Activated naive CD8-positive, alpha-beta T cell treated with anti-CD3 and anti-CD28 coated beads, Interleukin-2, amount 10 ng/mL, durations not matched to agents 7 days and 5 days (primary cell): ENCODE results near the gene LHFPL2. TPM values are rescaled to one million over a fixed set of nuclear protein-coding genes. Genes with fewer than 3 reads are reported as not detected.

Experiments used
- ATAC-seq: fragments of 150-1000 bp; cut with Tn5 transposase; one replicate; pipeline ENCODE4 v1.10.0; 2021; ENCODE audit warnings: low read depth, moderate library complexity
- POLR2A ChIA-PET: fragments of 350-600 bp; sonication (Branson Sonifier 250); formaldehyde crosslinking; loops from one replicate; lab custom pipeline; 2021; ENCODE audit warnings: antibody characterized with exemption; lab: Charles Lee
- DNase-seq: peaks from one replicate; pipeline ENCODE4 v3.0.0; 2021
- H3K27ac Mint-ChIP-seq: one replicate; pipeline ENCODE4 v1.8.0; 2022; ENCODE audit warnings: mild to moderate bottlenecking, mixed read lengths
- H3K27me3 Mint-ChIP-seq: one replicate; pipeline ENCODE4 v1.8.0; 2022; ENCODE audit warnings: mild to moderate bottlenecking, moderate library complexity, mixed read lengths
- H3K36me3 Mint-ChIP-seq: one replicate; pipeline ENCODE4 v1.8.0; 2021; ENCODE audit warnings: mild to moderate bottlenecking, mixed read lengths
- H3K4me1 Mint-ChIP-seq: one replicate; pipeline ENCODE4 v1.8.0; 2021; ENCODE audit warnings: mixed read lengths
- H3K4me3 Mint-ChIP-seq: one replicate; pipeline ENCODE4 v1.8.0; 2022; ENCODE audit warnings: mild to moderate bottlenecking, moderate library complexity, mixed read lengths
- H3K9me3 Mint-ChIP-seq: one replicate; pipeline ENCODE4 v1.8.0; 2021; ENCODE audit warnings: mixed read lengths
- total RNA-seq, 2 experiments: library from RNA; stranded (reverse); gene quantifications; one replicate each; pipeline ENCODE4 v1.2.3, GENCODE V29; 2021

Gene LHFPL2
- total RNA-seq, 2 experiments from 2014 or later: 2.4 to 2.8 TPM

- no peak for ATAC-seq
- Mint-ChIP-seq H3K4me3 (no peak overlapping the region), H3K4me1 (peaks cover 3% of the 10 kb centered on the region), H3K27me3 (peaks cover 36% of the 10 kb centered on the region), H3K9me3 (no peaks in the 10 kb centered on the region), H3K27ac (no peak overlapping the region), H3K36me3 (no peaks in the 10 kb centered on the region)
- no peak for DNase-seq
- POLR2A ChIA-PET: no interaction called here
Observed at GRCh38 chr5:78522476-78523260, 125.9 kb downstream of the LHFPL2 start.

DNA sequence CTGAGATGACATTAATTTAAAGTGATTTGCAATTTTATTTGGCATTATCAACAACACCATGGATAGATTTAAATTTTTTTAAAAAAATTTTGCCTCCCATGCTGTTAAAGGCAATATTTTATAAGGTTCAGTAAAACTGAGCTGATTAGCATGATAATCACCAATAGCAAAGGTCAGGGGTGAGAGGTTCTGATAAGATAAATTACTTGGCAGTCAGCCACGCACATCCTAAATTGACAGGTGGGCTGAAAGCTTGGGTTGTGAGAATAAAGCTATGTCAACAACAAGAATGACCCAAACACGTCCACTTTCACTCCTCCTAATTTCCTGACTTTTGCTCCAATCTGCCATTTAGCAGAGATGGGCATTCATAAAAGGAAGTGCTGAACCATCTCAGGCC, 127.1 kb downstream of the LHFPL2 start:
- no peaks in the 10 kb centered on the region for H3K36me3 Mint-ChIP-seq
- peaks cover 39% of the 10 kb centered on the region for H3K27me3 Mint-ChIP-seq
- H3K4me1 Mint-ChIP-seq: peaks cover 3% of the 10 kb centered on the region
- no peak overlapping the region for H3K4me3 Mint-ChIP-seq
- no peaks in the 10 kb centered on the region for H3K9me3 Mint-ChIP-seq
- POLR2A ChIA-PET: no interaction called here
- ATAC-seq (no peak), DNase-seq (no peak)
- H3K27ac Mint-ChIP-seq: no peak overlapping the region

DNA sequence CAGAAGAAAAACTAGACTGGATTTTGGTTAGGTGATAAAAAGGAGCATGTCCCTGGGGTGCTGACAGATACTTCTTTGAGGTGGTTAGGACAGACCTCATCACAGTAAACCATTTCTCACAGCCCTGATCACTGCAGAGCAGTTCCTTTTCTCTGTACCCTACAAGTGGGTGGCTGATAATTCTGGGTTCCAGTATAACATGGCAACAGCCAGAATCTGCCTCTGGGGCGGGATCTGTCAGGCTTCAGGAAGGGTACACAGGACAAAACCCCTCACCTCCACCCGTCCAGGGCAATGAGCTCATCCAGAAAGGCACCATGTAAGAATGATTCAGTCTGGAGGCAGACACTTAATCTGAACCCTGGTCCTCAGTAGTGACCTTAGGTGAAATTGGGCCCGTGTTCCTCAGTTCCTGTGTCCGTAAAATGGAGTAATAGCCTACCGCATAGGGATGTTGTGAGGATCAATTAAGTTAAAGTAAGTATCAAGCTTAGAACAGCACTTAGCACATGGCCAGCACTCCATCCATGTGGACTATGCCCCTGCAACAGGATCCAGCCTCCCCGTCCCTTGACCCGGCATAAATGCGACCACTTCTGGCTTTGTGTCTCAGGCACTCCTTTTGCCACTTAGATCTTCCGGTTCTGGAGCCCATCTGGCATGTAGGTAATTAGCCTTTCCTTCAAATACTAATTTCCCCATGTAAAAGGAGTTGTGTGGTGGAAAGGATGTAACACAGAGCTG, 129.2 kb downstream of the LHFPL2 start:
- no peak overlapping the region for H3K4me3 Mint-ChIP-seq
- H3K9me3 Mint-ChIP-seq: no peaks in the 10 kb centered on the region
- no peaks in the 10 kb centered on the region for H3K36me3 Mint-ChIP-seq
- POLR2A ChIA-PET: no interaction called here
- H3K27me3 Mint-ChIP-seq: peaks cover 54% of the 10 kb centered on the region
- peaks cover 3% of the 10 kb centered on the region for H3K4me1 Mint-ChIP-seq
- ATAC-seq (no peak), DNase-seq (no peak)
- H3K27ac Mint-ChIP-seq: no peak overlapping the region

- Mint-ChIP-seq H3K36me3 (no peaks in the 10 kb centered on the region), H3K27me3 (peaks cover 57% of the 10 kb centered on the region), H3K4me1 (peaks cover 3% of the 10 kb centered on the region), H3K9me3 (no peaks in the 10 kb centered on the region), H3K4me3 (no peak overlapping the region), H3K27ac (no peak overlapping the region)
- ATAC-seq (no peak), DNase-seq (no peak)
- POLR2A ChIA-PET: no interaction called here
Observed at GRCh38 chr5:78518365-78519197, 130.0 kb downstream of the LHFPL2 start.

GRCh38 chr5:78515670-78516069, 132.9 kb downstream of the LHFPL2 start:
- peaks cover 3% of the 10 kb centered on the region for H3K4me1 Mint-ChIP-seq
- H3K27me3 Mint-ChIP-seq: peaks cover 67% of the 10 kb centered on the region
- ATAC-seq: no peak
- no peak for DNase-seq
- H3K36me3 Mint-ChIP-seq: no peaks in the 10 kb centered on the region
- POLR2A ChIA-PET: no interaction called here
- no peak overlapping the region for H3K27ac Mint-ChIP-seq
- H3K9me3 Mint-ChIP-seq: no peaks in the 10 kb centered on the region
- no peak overlapping the region for H3K4me3 Mint-ChIP-seq

DNA sequence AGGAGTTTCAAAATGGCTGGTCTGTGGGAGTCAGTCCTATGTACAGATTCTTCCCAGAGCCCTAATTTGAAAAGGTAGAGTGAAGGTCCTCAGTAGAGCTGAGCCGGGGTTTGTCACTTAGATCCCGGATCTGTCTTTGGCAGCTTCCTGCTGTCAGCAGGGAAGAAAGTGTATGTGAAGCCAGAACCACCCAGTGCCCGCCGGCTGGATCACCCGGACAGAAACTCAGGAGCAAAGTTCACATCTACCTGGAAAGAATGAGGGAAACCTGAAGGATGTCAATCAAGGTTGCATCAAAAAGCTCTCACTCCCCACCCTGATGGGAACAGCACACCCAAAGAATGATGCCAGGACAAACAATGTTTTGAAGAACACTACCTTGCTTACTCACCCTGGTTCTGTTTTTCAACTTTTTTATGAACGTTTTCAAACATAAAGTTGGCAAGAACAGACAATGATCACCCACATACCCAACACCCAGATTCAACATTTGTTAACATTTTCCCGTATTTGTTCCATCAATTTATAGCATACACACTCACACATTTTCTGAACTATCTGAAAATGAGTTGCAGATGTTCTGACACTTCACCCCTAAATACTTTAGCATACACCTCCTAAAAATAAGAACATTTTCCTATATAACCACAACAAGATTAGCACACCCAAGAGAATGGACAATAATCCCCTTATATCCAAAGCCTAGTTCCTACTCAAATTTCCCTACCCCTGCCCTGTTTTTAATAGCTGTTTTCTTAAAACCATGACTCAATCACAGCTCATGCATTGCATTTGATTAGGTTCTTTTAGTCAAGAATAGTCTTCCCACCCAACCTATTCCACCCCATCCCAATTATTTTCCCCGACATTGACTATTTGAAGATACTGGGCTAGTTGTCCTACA, 133.9 kb downstream of the LHFPL2 start:
- Mint-ChIP-seq H3K27ac (no peak overlapping the region), H3K36me3 (no peaks in the 10 kb centered on the region), H3K9me3 (no peaks in the 10 kb centered on the region), H3K27me3 (peaks cover 65% of the 10 kb centered on the region), H3K4me3 (no peak overlapping the region), H3K4me1 (peaks cover 5% of the 10 kb centered on the region)
- ATAC-seq (no peak), DNase-seq (no peak)
- POLR2A ChIA-PET: no interaction called here

DNA sequence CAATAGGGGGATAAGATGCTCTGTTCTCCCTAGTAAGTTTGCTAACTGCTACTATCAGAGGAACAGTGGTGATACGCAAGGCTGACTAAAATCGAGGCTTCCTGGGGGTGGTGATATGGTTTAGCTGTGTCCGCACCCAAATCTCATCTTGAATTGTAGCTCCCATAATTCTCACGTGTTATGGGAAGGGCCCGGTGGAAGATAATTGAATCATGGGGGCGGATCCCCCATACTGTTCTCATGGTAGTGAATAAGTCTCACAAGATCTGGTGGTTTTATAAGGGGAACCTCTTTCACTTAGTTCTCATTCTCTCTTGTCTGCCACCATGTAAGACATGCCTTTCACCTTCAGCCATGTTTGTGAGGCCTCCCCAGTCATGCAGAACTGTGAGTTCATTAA, 135.1 kb downstream of the LHFPL2 start:
- peaks cover 10% of the 10 kb centered on the region for H3K4me1 Mint-ChIP-seq
- DNase-seq (no peak), ATAC-seq (no peak)
- H3K4me3 Mint-ChIP-seq: no peak overlapping the region
- H3K9me3 Mint-ChIP-seq: no peaks in the 10 kb centered on the region
- no peak overlapping the region for H3K27ac Mint-ChIP-seq
- peaks cover 67% of the 10 kb centered on the region for H3K27me3 Mint-ChIP-seq
- H3K36me3 Mint-ChIP-seq: no peaks in the 10 kb centered on the region
- POLR2A ChIA-PET: no interaction called here

- Mint-ChIP-seq H3K9me3 (no peaks in the 10 kb centered on the region), H3K27me3 (peaks cover 72% of the 10 kb centered on the region), H3K27ac (no peak overlapping the region), H3K4me3 (no peak overlapping the region), H3K4me1 (peaks cover 10% of the 10 kb centered on the region), H3K36me3 (no peaks in the 10 kb centered on the region)
- POLR2A ChIA-PET: no interaction called here
- no peak for DNase-seq
- no peak for ATAC-seq
Observed at GRCh38 chr5:78512435-78512834, 136.1 kb downstream of the LHFPL2 start.

- Mint-ChIP-seq H3K27me3 (peaks cover 78% of the 10 kb centered on the region), H3K36me3 (no peaks in the 10 kb centered on the region), H3K4me3 (no peak overlapping the region), H3K4me1 (peaks cover 10% of the 10 kb centered on the region), H3K27ac (no peak overlapping the region), H3K9me3 (no peaks in the 10 kb centered on the region)
- DNase-seq (no peak), ATAC-seq (no peak)
- POLR2A ChIA-PET: no interaction called here
Observed at GRCh38 chr5:78511121-78511906, 137.3 kb downstream of the LHFPL2 start.

DNA sequence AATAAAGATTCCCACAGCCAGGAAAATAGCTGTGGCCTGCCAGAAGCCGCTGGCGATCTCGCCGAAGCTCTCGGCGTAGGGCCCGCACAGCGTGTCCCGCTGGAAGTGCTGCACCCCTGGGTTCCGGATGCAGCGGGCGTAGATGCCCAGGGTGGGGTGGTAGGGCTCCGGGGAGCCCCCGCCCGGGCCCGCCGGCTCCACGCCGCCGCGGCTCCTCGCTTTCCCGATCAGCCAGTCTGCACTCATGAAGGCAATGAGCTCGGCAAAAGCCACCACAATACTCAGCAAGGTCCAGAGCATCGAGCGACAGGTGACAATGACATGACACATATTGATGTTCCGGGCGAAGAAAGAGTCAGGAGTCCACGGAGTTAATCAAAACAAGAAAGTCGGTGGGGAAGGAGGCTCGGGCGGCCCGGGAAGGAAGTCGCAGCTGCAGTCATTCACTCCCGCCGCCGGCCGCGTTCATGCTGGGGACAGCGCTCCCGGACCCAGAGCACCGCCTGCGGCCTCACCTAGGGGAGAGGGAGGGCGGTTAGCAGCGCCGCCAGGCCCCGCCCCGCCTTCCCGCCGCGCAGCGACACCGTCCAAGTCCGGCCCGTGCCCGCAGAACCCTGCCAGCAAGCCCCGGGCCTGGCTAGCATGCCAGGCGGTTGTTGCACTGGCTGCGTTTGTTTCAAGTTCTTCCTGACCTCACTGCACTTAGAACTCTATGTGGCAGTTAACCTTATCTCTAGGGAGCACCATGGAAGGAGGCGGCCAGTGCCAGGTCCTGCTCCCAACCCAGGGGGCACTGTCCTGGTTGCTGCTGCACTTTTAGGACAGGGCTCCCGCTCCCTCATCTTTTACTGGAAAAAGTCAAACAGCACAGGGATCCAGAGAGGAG, 138.4 kb downstream of the LHFPL2 start:
- POLR2A ChIA-PET: no interaction called here
- Mint-ChIP-seq H3K4me3 (peak overlapping the region; percentile 86), H3K9me3 (no peaks in the 10 kb centered on the region), H3K36me3 (no peaks in the 10 kb centered on the region), H3K27me3 (peaks cover 74% of the 10 kb centered on the region), H3K27ac (no peak overlapping the region), H3K4me1 (peaks cover 10% of the 10 kb centered on the region)
- DNase-seq (peak; percentile 54), ATAC-seq (peak; percentile 75)

DNA sequence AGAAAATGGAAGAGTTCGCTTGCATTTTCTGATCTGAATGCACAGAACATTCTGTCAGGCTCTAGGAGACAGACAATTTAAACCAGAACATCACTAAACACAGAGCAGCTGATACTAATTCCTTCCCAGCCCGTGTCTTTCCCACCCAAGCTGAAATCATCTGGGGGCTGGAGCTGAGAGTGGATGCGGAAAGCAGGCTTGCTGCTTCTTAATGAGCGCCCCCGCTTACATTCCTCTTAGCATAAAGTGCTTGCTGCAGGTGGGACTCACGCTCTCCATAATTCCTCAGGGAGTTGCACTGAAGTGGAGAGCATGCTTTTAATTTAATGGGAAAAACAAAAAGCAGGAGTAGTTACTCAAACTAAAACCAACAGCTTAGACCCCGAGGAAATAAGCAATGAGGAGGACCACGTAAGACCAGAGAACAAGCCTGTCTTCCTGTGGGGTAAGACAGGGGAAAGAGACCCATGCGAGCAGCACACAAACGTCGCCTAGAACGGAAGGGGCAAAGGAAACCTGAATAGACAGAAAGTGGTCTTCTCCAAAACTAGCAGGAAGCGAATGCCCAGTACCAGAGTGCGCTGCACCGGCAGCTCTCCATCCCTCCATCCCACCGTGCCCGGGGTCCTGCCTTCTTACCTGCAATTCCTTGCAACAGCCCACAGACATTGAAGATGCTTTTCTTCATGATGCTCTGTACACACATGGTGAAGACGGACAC, 139.3 kb downstream of the LHFPL2 start:
- DNase-seq (peak; percentile 36), ATAC-seq (peak; percentile 53)
- Mint-ChIP-seq H3K36me3 (no peaks in the 10 kb centered on the region), H3K9me3 (no peaks in the 10 kb centered on the region), H3K4me1 (peaks cover 10% of the 10 kb centered on the region), H3K27ac (no peak overlapping the region), H3K4me3 (peak overlapping the region; percentile 86), H3K27me3 (peaks cover 70% of the 10 kb centered on the region)
- POLR2A ChIA-PET: no interaction called here
